ENCODE measurements around the gene SLC35D1. TPM values are rescaled to one million over a fixed set of nuclear protein-coding genes. Genes with fewer than 3 reads are reported as not detected.

SLC35D1 gene
- total RNA-seq, 1 donor from 2014 or later: 15.5 TPM

DNA sequence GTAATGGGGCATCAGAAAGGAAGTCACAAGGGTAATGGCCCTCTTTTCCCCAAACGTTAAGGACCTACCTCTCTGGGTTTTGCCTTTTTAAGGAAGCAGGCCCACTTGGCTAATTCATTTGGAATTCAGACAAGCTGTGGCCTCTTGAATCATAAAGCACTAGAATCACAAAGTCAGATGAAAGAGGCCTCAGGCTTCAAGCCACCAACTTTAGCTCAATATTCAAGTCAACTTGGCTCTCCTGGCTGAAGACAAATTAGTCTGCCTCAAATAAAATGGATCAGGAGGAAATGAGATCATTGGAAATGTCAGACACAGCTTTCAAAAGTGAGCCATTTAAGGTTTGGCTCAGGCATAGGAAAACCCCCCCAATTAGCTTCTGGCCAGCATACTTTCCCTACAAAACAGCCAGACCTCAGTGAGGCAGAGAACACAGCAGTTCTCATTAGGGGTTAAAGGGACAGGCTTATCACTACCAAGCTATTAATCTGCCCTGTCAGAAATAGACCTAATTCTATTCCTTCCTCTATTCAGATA lies 34.3 kb downstream of the SLC35D1 start:
- TF ChIP-seq CTCF (IDR thresholded peaks at IDR 0.05; ENCODE audit: unreplicated experiment): no peak
- H3K27me3 Mint-ChIP-seq (ENCODE audit: low read depth): no peaks in the 10 kb centered on the region
- no peaks in the 10 kb centered on the region for H3K9me3 Mint-ChIP-seq
- peak overlapping the region; percentile 89 for H3K27ac Mint-ChIP-seq
- H3K36me3 Mint-ChIP-seq: peaks cover 14% of the 10 kb centered on the region
- no peak overlapping the region for H3K4me3 Mint-ChIP-seq
- no peak for DNase-seq (ENCODE audit: low spot score in 2 of 2, unreplicated experiment in 2 of 2)
- peaks cover 27% of the 10 kb centered on the region for H3K4me1 Mint-ChIP-seq

DNA sequence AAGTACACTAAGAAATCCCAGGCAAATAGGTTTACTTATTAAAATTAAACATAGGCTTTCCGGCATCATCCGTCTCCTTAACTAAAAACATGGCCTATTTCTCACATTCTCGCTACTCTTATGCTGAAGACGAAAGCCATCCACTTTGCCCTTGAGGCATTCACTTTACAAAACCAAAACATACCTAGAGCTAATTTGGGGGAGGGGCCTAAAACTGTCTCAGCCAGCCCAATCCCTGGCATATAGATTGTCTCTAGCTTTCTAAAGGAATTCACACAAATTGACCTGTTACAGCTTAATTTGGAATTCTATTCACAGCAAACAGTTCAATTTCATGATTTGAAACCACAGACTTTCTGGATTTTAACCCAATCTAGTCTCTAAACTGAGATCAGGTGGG lies 34.8 kb downstream of the SLC35D1 start:
- peaks cover 27% of the 10 kb centered on the region for H3K4me1 Mint-ChIP-seq
- H3K27me3 Mint-ChIP-seq (ENCODE audit: low read depth): no peaks in the 10 kb centered on the region
- no peaks in the 10 kb centered on the region for H3K9me3 Mint-ChIP-seq
- no peak for TF ChIP-seq CTCF (IDR thresholded peaks at IDR 0.05; ENCODE audit: unreplicated experiment)
- no peak for DNase-seq (ENCODE audit: low spot score in 2 of 2, unreplicated experiment in 2 of 2)
- H3K36me3 Mint-ChIP-seq: peaks cover 10% of the 10 kb centered on the region
- H3K27ac Mint-ChIP-seq: peak overlapping the region; percentile 89
- H3K4me3 Mint-ChIP-seq: no peak overlapping the region

DNA sequence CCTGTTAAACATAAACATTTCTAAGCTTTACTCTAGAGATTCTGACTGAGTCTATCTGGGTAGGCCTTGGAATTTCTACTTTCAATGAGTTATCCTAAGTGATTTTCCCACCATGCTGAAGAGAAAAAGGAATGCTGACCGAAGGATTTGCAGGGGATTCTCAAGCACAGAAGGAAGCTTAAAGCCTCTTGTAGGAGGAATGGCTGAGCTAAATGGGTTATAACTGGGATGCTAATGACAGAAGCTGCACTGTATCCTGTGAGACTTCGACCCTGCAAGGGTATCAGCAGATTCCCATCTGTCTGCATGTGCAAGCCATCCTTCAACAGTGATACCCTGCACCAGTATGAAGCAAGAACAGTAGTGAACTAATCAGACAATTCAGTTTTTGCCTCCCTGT lies 35.4 kb downstream of the SLC35D1 start:
- Mint-ChIP-seq H3K27me3 (ENCODE audit: low read depth) (no peaks in the 10 kb centered on the region), H3K4me1 (peaks cover 27% of the 10 kb centered on the region), H3K27ac (peak overlapping the region; percentile 89), H3K4me3 (no peak overlapping the region), H3K9me3 (no peaks in the 10 kb centered on the region), H3K36me3 (peaks cover 13% of the 10 kb centered on the region)
- no peak for TF ChIP-seq CTCF (IDR thresholded peaks at IDR 0.05; ENCODE audit: unreplicated experiment)
- no peak for DNase-seq (ENCODE audit: low spot score in 2 of 2, unreplicated experiment in 2 of 2)

- no peak overlapping the region for H3K4me3 Mint-ChIP-seq
- H3K27ac Mint-ChIP-seq: no peak overlapping the region
- no peaks in the 10 kb centered on the region for H3K9me3 Mint-ChIP-seq
- peaks cover 44% of the 10 kb centered on the region for H3K36me3 Mint-ChIP-seq
- no peaks in the 10 kb centered on the region for H3K27me3 Mint-ChIP-seq (ENCODE audit: low read depth)
- no peak for TF ChIP-seq CTCF (IDR thresholded peaks at IDR 0.05; ENCODE audit: unreplicated experiment)
- peaks cover 2% of the 10 kb centered on the region for H3K4me1 Mint-ChIP-seq
- DNase-seq (ENCODE audit: low spot score in 2 of 2, unreplicated experiment in 2 of 2): no peak
Measured at GRCh38 chr1:67013573-67013972, 40.4 kb downstream of the SLC35D1 start.

GRCh38 chr1:67009792-67010191 lies 44.2 kb downstream of the SLC35D1 start:
- Mint-ChIP-seq H3K4me1 (no peaks in the 10 kb centered on the region), H3K27me3 (ENCODE audit: low read depth) (no peaks in the 10 kb centered on the region), H3K9me3 (no peaks in the 10 kb centered on the region), H3K36me3 (peaks cover 53% of the 10 kb centered on the region), H3K27ac (no peak overlapping the region), H3K4me3 (no peak overlapping the region)
- TF ChIP-seq CTCF (IDR thresholded peaks at IDR 0.05; ENCODE audit: unreplicated experiment): no peak
- no peak for DNase-seq (ENCODE audit: low spot score in 2 of 2, unreplicated experiment in 2 of 2)

DNA sequence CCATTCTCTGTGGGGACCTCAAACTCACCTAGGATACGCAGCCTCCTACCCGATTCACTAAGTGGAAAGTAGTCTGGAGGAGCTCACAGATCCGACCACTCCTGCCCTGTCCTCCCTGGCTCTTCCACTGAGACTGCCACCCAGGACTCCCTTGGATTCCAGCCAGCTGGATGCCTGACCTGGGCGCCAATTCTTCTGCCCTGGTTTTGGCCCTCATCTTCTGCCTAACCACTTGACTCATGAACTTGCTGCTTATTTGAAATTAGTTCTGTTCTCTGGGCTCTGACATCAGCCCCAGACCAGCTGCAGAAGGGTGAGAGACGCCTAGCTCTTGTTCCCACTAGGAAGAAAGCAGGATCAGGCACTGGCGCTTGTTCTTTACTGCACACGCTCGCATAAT lies 48.9 kb downstream of the SLC35D1 start:
- H3K36me3 Mint-ChIP-seq: peaks cover 35% of the 10 kb centered on the region
- H3K4me1 Mint-ChIP-seq: peaks cover 1% of the 10 kb centered on the region
- DNase-seq (ENCODE audit: low spot score in 2 of 2, unreplicated experiment in 2 of 2): no peak
- no peaks in the 10 kb centered on the region for H3K9me3 Mint-ChIP-seq
- no peaks in the 10 kb centered on the region for H3K27me3 Mint-ChIP-seq (ENCODE audit: low read depth)
- TF ChIP-seq CTCF (IDR thresholded peaks at IDR 0.05; ENCODE audit: unreplicated experiment): no peak
- H3K4me3 Mint-ChIP-seq: no peak overlapping the region
- no peak overlapping the region for H3K27ac Mint-ChIP-seq

All from mesothelial cell of epicardium (in vitro differentiated cells).